NCI-H2196 treated with DMSO at 0.1 percent for 48 hours (cell line): ENCODE data around the gene OR10G3.
A peak's percentile ranks its signal among the peaks of the same experiment; 100 is the strongest.
"Not testable (repeated sequence)": the region's sequence is repeated elsewhere in the genome, so short reads cannot be mapped to it uniquely, and the experiment has no call there.

Experiments used
- DNase-seq: peaks from one replicate; lab custom pipeline; 2025; ENCODE audit not compliant: unreplicated experiment; lab: John Stamatoyannopoulos, UW

The OR10G3 gene

GRCh38 chr14:21579976-21580375, at the start of gene OR10G3:
OR10G3 (minus strand) TSS chr14:21580076; CDS start chr14:21570744, 9,332 bp downstream.
- no peak for DNase-seq

GRCh38 chr14:21626491-21627230, 46.8 kb upstream of the OR10G3 start:
- DNase-seq: no peak

- DNase-seq: no peak
Measured at GRCh38 chr14:21617614-21618013, 37.7 kb upstream of the OR10G3 start.

- DNase-seq: no peak
Measured at GRCh38 chr14:21614240-21614639, 34.4 kb upstream of the OR10G3 start.

GRCh38 chr14:21612324-21612723, 32.4 kb upstream of the OR10G3 start:
- DNase-seq: no peak

- DNase-seq: not testable (repeated sequence)
Measured at GRCh38 chr14:21602181-21602580, 22.3 kb upstream of the OR10G3 start.

- no peak for DNase-seq
Measured at GRCh38 chr14:21589317-21589716, 9.4 kb upstream of the OR10G3 start.

- no peak for DNase-seq
Measured at GRCh38 chr14:21575661-21576060, 4.2 kb downstream of the OR10G3 start.

GRCh38 chr14:21572604-21573003, 7.3 kb downstream of the OR10G3 start:
- no peak for DNase-seq

- no peak for DNase-seq
Measured at GRCh38 chr14:21558703-21559170, 21.1 kb downstream of the OR10G3 start.

GRCh38 chr14:21557084-21557901, 22.6 kb downstream of the OR10G3 start:
- peak; percentile 93 for DNase-seq

- DNase-seq: no peak
Measured at GRCh38 chr14:21556378-21557083, 23.3 kb downstream of the OR10G3 start.

- no peak for DNase-seq
Measured at GRCh38 chr14:21553266-21553665, 26.6 kb downstream of the OR10G3 start.

- not testable (repeated sequence) for DNase-seq
Measured at GRCh38 chr14:21544588-21544987, 35.3 kb downstream of the OR10G3 start.

GRCh38 chr14:21543963-21544362, 35.9 kb downstream of the OR10G3 start:
- no peak for DNase-seq

GRCh38 chr14:21543521-21543960, 36.3 kb downstream of the OR10G3 start:
- DNase-seq: no peak

- no peak for DNase-seq
Measured at GRCh38 chr14:21541413-21542074, 38.3 kb downstream of the OR10G3 start.

GRCh38 chr14:21539189-21539940, 40.5 kb downstream of the OR10G3 start:
- no peak for DNase-seq

GRCh38 chr14:21537090-21537424, 42.8 kb downstream of the OR10G3 start:
- DNase-seq: no peak

GRCh38 chr14:21536418-21537089, 43.3 kb downstream of the OR10G3 start:
- DNase-seq: no peak
